ENCODE results near the gene RBAK.
"Not testable (repeated sequence)": the region's sequence is repeated elsewhere in the genome, so short reads cannot be mapped to it uniquely, and the experiment has no call there.

The RBAK gene

GRCh38 chr7:5086256-5086655, 40.6 kb downstream of the RBAK start:
- Mint-ChIP-seq H3K4me1 (no peaks in the 10 kb centered on the region), H3K27me3 (ENCODE audit: low read depth, poor library complexity) (peaks cover 62% of the 10 kb centered on the region), H3K27ac (no peak overlapping the region), H3K9me3 (peaks cover 4% of the 10 kb centered on the region), H3K4me3 (no peak overlapping the region), H3K36me3 (ENCODE audit: low read depth) (no peaks in the 10 kb centered on the region)
- DNase-seq: no peak
- TF ChIP-seq CTCF (IDR thresholded peaks at IDR 0.05): no peak

- not testable (repeated sequence) for DNase-seq
- H3K9me3 Mint-ChIP-seq: peaks cover 16% of the 10 kb centered on the region
Observed at GRCh38 chr7:5088228-5088833, 42.7 kb downstream of the RBAK start.

GRCh38 chr7:5088906-5089305, 43.2 kb downstream of the RBAK start:
- no peaks in the 10 kb centered on the region for H3K4me1 Mint-ChIP-seq
- peaks cover 22% of the 10 kb centered on the region for H3K9me3 Mint-ChIP-seq
- H3K36me3 Mint-ChIP-seq (ENCODE audit: low read depth): no peaks in the 10 kb centered on the region
- H3K27me3 Mint-ChIP-seq (ENCODE audit: low read depth, poor library complexity): peaks cover 46% of the 10 kb centered on the region
- TF ChIP-seq CTCF (IDR thresholded peaks at IDR 0.05): no peak
- H3K4me3 Mint-ChIP-seq: no peak overlapping the region
- H3K27ac Mint-ChIP-seq: no peak overlapping the region
- DNase-seq: no peak

More at GRCh38 chr7:5088228-5088833, 42.7 kb downstream of the RBAK start:
- not testable (repeated sequence) for H3K27ac Mint-ChIP-seq; H3K4me3 Mint-ChIP-seq; H3K4me1 Mint-ChIP-seq; H3K36me3 Mint-ChIP-seq (ENCODE audit: low read depth)
- peaks cover 49% of the 10 kb centered on the region for H3K27me3 Mint-ChIP-seq (ENCODE audit: low read depth, poor library complexity)

DNA sequence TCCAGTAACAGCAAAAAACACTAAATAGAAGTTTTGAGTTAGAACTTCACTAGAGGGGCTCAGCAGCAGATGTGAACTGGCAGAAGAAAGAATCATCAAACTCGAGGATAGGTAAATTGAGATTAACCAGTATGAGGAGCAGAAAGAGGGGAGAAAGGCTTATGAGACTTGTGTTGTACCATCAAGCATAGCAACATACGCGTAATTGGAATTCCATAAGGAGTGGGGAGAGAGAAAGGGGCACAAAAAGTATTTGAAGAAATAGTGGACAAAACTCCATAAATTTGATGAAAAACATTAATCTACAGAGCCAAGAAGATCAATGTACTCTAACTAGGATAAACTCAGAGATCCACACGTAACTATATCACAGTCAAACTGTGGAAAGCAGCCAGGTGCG, 48.3 kb downstream of the RBAK start:
- no peak for DNase-seq
- Mint-ChIP-seq H3K27me3 (ENCODE audit: low read depth, poor library complexity) (peaks cover 13% of the 10 kb centered on the region), H3K27ac (no peak overlapping the region), H3K4me1 (no peaks in the 10 kb centered on the region), H3K9me3 (peaks cover 66% of the 10 kb centered on the region), H3K4me3 (no peak overlapping the region), H3K36me3 (ENCODE audit: low read depth) (no peaks in the 10 kb centered on the region)
- TF ChIP-seq CTCF (IDR thresholded peaks at IDR 0.05): no peak

- H3K27me3 Mint-ChIP-seq (ENCODE audit: low read depth, poor library complexity): peaks cover 6% of the 10 kb centered on the region
- no peak overlapping the region for H3K4me3 Mint-ChIP-seq
- no peak overlapping the region for H3K27ac Mint-ChIP-seq
- no peaks in the 10 kb centered on the region for H3K4me1 Mint-ChIP-seq
- TF ChIP-seq CTCF (IDR thresholded peaks at IDR 0.05): no peak
- peaks cover 70% of the 10 kb centered on the region for H3K9me3 Mint-ChIP-seq
- DNase-seq: no peak
- no peaks in the 10 kb centered on the region for H3K36me3 Mint-ChIP-seq (ENCODE audit: low read depth)
Observed at GRCh38 chr7:5094641-5095040, 49.0 kb downstream of the RBAK start.

DNA sequence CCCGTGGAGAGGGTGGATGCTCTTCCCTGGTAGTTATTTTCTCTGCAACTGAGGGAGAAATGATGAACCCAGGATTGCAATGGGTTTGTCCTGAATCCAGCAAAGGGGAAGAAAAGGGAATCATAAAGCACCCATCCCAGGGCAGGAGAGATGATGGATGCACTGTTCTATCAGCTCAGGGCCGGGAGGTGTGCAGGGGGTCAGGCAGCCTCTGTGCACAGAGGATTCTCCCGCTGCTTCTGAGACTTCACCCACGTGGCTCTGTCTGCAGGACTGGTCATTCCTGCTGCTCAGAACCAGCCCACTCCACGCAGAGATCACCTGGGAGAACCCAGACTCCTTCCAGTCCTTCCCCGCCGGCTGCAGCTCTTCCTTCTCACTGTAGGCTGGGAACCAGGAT, 70.7 kb downstream of the RBAK start:
- Mint-ChIP-seq H3K9me3 (peaks cover 17% of the 10 kb centered on the region), H3K27me3 (ENCODE audit: low read depth, poor library complexity) (peaks cover 10% of the 10 kb centered on the region), H3K4me1 (no peaks in the 10 kb centered on the region), H3K4me3 (no peak overlapping the region), H3K27ac (no peak overlapping the region), H3K36me3 (ENCODE audit: low read depth) (no peaks in the 10 kb centered on the region)
- no peak for DNase-seq
- no peak for TF ChIP-seq CTCF (IDR thresholded peaks at IDR 0.05)
